Peyer's patch (tissue), 4 donors: Measurements from ENCODE around the gene ICA1. TPM values are rescaled to one million over a fixed set of nuclear protein-coding genes. Genes with fewer than 3 reads are reported as not detected.

Experiments
- DNase-seq, 3 donors: peaks; one replicate each; pipeline ENCODE4 v3.0.0-alpha.2; 2017 to 2019
- H3K27ac ChIP-seq, 4 donors: fragments of 200-600 bp; sonication (generic); one replicate each; pipeline ENCODE4 v1.5.1; 2016 to 2019
- H3K27me3 ChIP-seq, 2 donors: fragments of 200-600 bp; sonication (generic); one replicate each; pipeline ENCODE4 v1.5.1; 2019
- H3K36me3 ChIP-seq, 3 donors: fragments of 200-600 bp; sonication (generic); one replicate each; pipeline ENCODE4 v1.5.1; 2016 to 2019
- H3K4me1 ChIP-seq, 4 donors: fragments of 200-600 bp; sonication (generic); one replicate each; pipeline ENCODE4 v1.5.1; 2016 to 2019
- H3K4me3 ChIP-seq, 4 donors: fragments of 200-600 bp; sonication (generic); 1 replicate in 3 of 4; 2 replicates in 1 of 4; pipeline ENCODE4 v1.5.1; 2016 to 2019; ENCODE audit warnings: mild to moderate bottlenecking in 1 of 4
- H3K9me3 ChIP-seq, 4 donors: fragments of 200-600 bp; sonication (generic); one replicate each; pipeline ENCODE4 v1.5.1; 2016 to 2019; ENCODE audit warnings: mild to moderate bottlenecking in 1 of 4
- CTCF ChIP-seq, 6 experiments: fragments of 450-650 bp in 4 of 6; fragments of 200-600 bp in 2 of 6; sonication (generic) in 1 of 6; IDR thresholded peaks; one replicate each; pipeline ENCODE4 v1.5.1; 2017 to 2019; ENCODE audit warnings: antibody characterized with exemption in 6 of 6, mild to moderate bottlenecking in 3 of 6, moderate library complexity in 1 of 6
- POLR2A ChIP-seq, 2 donors: fragments of 450-650 bp; IDR thresholded peaks; one replicate each; pipeline ENCODE4 v1.5.1; 2017; ENCODE audit warnings: antibody characterized with exemption in 2 of 2, mild to moderate bottlenecking in 2 of 2, moderate library complexity in 2 of 2
- total RNA-seq, 4 donors: library from RNA; depleted of rRNA; stranded (reverse); fragments of >200 nt; gene quantifications; one replicate each; pipeline ENCODE4 v1.1.0, GENCODE V29; 2016

Gene ICA1
- total RNA-seq, 4 donors from 2014 or later: 37.0 to 79.9 (median 52.4) TPM

GRCh38 chr7:8285155-8285554 is 23.2 kb upstream of the ICA1 start:
- Histone ChIP-seq H3K4me3 (no peak overlapping the region), H3K9me3 (no peaks in the 10 kb centered on the region), H3K4me1 (no peaks in the 10 kb centered on the region), H3K36me3 (no peaks in the 10 kb centered on the region), H3K27me3 (no peaks in the 10 kb centered on the region), H3K27ac (no peak overlapping the region)
- no peak for DNase-seq
- TF ChIP-seq POLR2A (IDR thresholded peaks at IDR 0.05) (no peak), CTCF (IDR thresholded peaks at IDR 0.05) (no peak)

- DNase-seq: no peak
- Histone ChIP-seq H3K27ac (no peak overlapping the region), H3K27me3 (no peaks in the 10 kb centered on the region), H3K36me3 (no peaks in the 10 kb centered on the region), H3K4me1 (no peaks in the 10 kb centered on the region), H3K4me3 (no peak overlapping the region), H3K9me3 (no peaks in the 10 kb centered on the region)
- no peak for TF ChIP-seq POLR2A (IDR thresholded peaks at IDR 0.05)
- TF ChIP-seq CTCF (IDR thresholded peaks at IDR 0.05): no peak
Measured at GRCh38 chr7:8284606-8285005, 22.6 kb upstream of the ICA1 start.

GRCh38 chr7:8283968-8284367 is 22.0 kb upstream of the ICA1 start:
- TF ChIP-seq POLR2A (IDR thresholded peaks at IDR 0.05): no peak
- no peak for TF ChIP-seq CTCF (IDR thresholded peaks at IDR 0.05)
- Histone ChIP-seq H3K36me3 (no peaks in the 10 kb centered on the region), H3K27me3 (no peaks in the 10 kb centered on the region), H3K9me3 (no peaks in the 10 kb centered on the region), H3K4me3 (no peak overlapping the region), H3K4me1 (no peaks in the 10 kb centered on the region), H3K27ac (no peak overlapping the region)
- no peak for DNase-seq

GRCh38 chr7:8282871-8283270 is 20.9 kb upstream of the ICA1 start:
- Histone ChIP-seq H3K27ac (no peak overlapping the region), H3K27me3 (no peaks in the 10 kb centered on the region), H3K9me3 (no peaks in the 10 kb centered on the region), H3K36me3 (no peaks in the 10 kb centered on the region), H3K4me3 (no peak overlapping the region), H3K4me1 (no peaks in the 10 kb centered on the region)
- DNase-seq: no peak
- TF ChIP-seq CTCF (IDR thresholded peaks at IDR 0.05) (no peak), POLR2A (IDR thresholded peaks at IDR 0.05) (no peak)

- TF ChIP-seq POLR2A (IDR thresholded peaks at IDR 0.05) (no peak), CTCF (IDR thresholded peaks at IDR 0.05) (no peak)
- Histone ChIP-seq H3K9me3 (no peaks in the 10 kb centered on the region), H3K4me1 (no peaks in the 10 kb centered on the region), H3K27ac (no peak overlapping the region), H3K36me3 (no peaks in the 10 kb centered on the region), H3K4me3 (no peak overlapping the region), H3K27me3 (no peaks in the 10 kb centered on the region)
- DNase-seq: no peak
Measured at GRCh38 chr7:8282162-8282561, 20.2 kb upstream of the ICA1 start.

- Histone ChIP-seq H3K27ac (no peak overlapping the region), H3K36me3 (no peaks in the 10 kb centered on the region), H3K27me3 (no peaks in the 10 kb centered on the region), H3K4me3 (no peak overlapping the region), H3K9me3 (no peaks in the 10 kb centered on the region), H3K4me1 (no peaks in the 10 kb centered on the region)
- TF ChIP-seq CTCF (IDR thresholded peaks at IDR 0.05) (no peak), POLR2A (IDR thresholded peaks at IDR 0.05) (no peak)
- no peak for DNase-seq
Measured at GRCh38 chr7:8278183-8278582, 16.2 kb upstream of the ICA1 start.
